B cell (primary cell): ENCODE results near the gene NBEA.

ENCODE experiments used
- CTCF ChIP-seq: fragments of 200-600 bp; IDR thresholded peaks from one replicate; pipeline ENCODE4 v1.8.0; 2022; ENCODE audit warnings: antibody characterized with exemption, mild to moderate bottlenecking
- EZH2 ChIP-seq: IDR thresholded peaks from 2 replicates; pipeline ENCODE4 v1.6.1; 2012; ENCODE audit warnings: borderline replicate concordance, low read depth, mild to moderate bottlenecking, moderate library complexity, low read length; ENCODE audit not compliant: insufficient read depth, poor library complexity, severe bottlenecking

DNA sequence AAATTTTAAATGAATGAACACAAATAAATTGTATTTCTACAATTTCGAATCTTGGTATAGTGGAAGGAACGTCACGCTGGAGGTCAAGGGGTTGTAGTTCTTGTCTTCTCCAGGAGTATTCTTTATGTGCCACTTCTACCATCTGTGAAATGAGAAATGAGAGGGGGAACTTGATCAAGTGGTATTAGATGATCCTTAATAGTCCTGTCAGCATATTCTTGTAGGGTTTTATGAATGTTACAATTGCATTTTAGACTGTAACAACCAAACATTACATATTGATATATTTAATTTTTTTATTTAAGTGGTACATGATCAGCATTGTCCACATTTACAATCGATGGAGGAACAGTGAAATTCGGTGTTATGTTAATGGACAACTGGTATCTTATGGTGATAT is 113.6 kb downstream of the NBEA start:
- TF ChIP-seq CTCF (no peak), EZH2 (no peak)
